ENCODE results near the gene SPECC1.

GRCh38 chr17:20284570-20285295 lies 275.6 kb downstream of the SPECC1 start:
- TF ChIP-seq CTCF (IDR thresholded peaks at IDR 0.05; ENCODE audit: low read depth, low read length, poor library complexity, severe bottlenecking) (no peak), EZH2phosphoT487 (IDR thresholded peaks at IDR 0.05; ENCODE audit: borderline replicate concordance, low read length) (no peak)
